ENCODE results near the gene CFAP410. TPM values are rescaled to one million over a fixed set of nuclear protein-coding genes. Genes with fewer than 3 reads are reported as not detected.

Gene CFAP410
- polyA plus RNA-seq, 1 of the 3 experiments (the other 2 are of a cell fraction), result 18.0 TPM

GRCh38 chr21:44338971-44339910 is at the start of gene CFAP410 (continued):
- TF ChIP-seq, protein P1, sequence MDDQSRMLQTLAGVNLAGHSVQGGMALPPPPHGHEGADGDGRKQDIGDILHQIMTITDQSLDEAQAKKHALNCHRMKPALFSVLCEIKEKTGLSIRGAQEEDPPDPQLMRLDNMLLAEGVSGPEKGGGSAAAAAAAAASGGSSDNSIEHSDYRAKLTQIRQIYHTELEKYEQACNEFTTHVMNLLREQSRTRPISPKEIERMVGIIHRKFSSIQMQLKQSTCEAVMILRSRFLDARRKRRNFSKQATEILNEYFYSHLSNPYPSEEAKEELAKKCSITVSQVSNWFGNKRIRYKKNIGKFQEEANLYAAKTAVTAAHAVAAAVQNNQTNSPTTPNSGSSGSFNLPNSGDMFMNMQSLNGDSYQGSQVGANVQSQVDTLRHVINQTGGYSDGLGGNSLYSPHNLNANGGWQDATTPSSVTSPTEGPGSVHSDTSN (IDR thresholded peaks at IDR 0.05), result no peak
- TF ChIP-seq SMC3 (IDR thresholded peaks at IDR 0.05; ENCODE audit: low read depth, low read length) (no peak), JUND (IDR thresholded peaks at IDR 0.05) (no peak), MEF2A (IDR thresholded peaks at IDR 0.05; ENCODE audit: borderline replicate concordance, low read depth) (no peak), POLR2AphosphoS5 (IDR thresholded peaks at IDR 0.05; ENCODE audit: low read depth, low read length) (peak; percentile 88), RXRA (IDR thresholded peaks at IDR 0.05; ENCODE audit: borderline replicate concordance, low read depth) (no peak), MXI1 (IDR thresholded peaks at IDR 0.05; ENCODE audit: low read depth, low read length) (peak; percentile 87), CTCF (IDR thresholded peaks at IDR 0.05) (no peak), RFX5 (IDR thresholded peaks at IDR 0.05; ENCODE audit: low read length) (no peak), FOXJ3 (CRISPR knock-in tag; IDR thresholded peaks at IDR 0.05) (no peak), TCF12 (IDR thresholded peaks at IDR 0.05) (no peak; the same call in 1 of the 2 replicates)

- Histone ChIP-seq H3K9ac (no peak overlapping the region), H3K79me2 (ENCODE audit: insufficient read depth) (no peaks in the 10 kb centered on the region), H3K27me3 (ENCODE audit: insufficient read depth) (peaks cover 8% of the 10 kb centered on the region; the same call in 1 of the 2 replicates), H4K20me1 (ENCODE audit: insufficient read depth) (no peaks in the 10 kb centered on the region), H3K27ac (ENCODE audit: low read depth in 2 of 2, low read length in 1 of 2) (no peak overlapping the region), H3K4me3 (ENCODE audit: low read depth in 2 of 2, low read length in 1 of 2) (no peak overlapping the region), H3K9me2 (no peaks in the 10 kb centered on the region), H2AFZ (ENCODE audit: low read depth) (no peak overlapping the region), H3K36me3 (replicated peaks in 1 of 2; ENCODE audit: control insufficient read depth in 1 of 2, insufficient read depth in 2 of 2, low read length in 1 of 2) (no peaks in the 10 kb centered on the region), H3K4me1 (ENCODE audit: control insufficient read depth in 1 of 2, insufficient read depth in 2 of 2, low read depth in 1 of 2, low read length in 1 of 2) (no peaks in the 10 kb centered on the region), H3K9me3 (peaks cover 5% of the 10 kb centered on the region; the same call in 1 of the 2 replicates), H3F3A (replicated peaks; ENCODE audit: insufficient read depth) (no peaks in the 10 kb centered on the region), H3K4me2 (no peak overlapping the region)
- 4% methylated on average over 2 of the region's 2 CpGs for WGBS (ENCODE audit: low lambda C conversion rate)
- CTCF ChIA-PET, result no interaction called here
- TF ChIP-seq ELF1 (IDR thresholded peaks at IDR 0.05), result no peak
- no peak for TF ChIP-seq MEF2A (IDR thresholded peaks at IDR 0.05; ENCODE audit: borderline replicate concordance, low read depth)
- no peak for TF ChIP-seq RAD21 (IDR thresholded peaks at IDR 0.05; ENCODE audit: low read length)
- no peak for TF ChIP-seq YY1 (IDR thresholded peaks at IDR 0.05; ENCODE audit: low read depth)
- DNase-seq, result no peak
- POLR2A ChIA-PET, result no interaction called here
These were observed 45.8 kb upstream of the CFAP410 start for GRCh38 chr21:44384968-44385367.
